GM04504 (cell line): ENCODE data around the gene PDE6B.
"Not testable (repeated sequence)": the region's sequence is repeated elsewhere in the genome, so short reads cannot be mapped to it uniquely, and the experiment has no call there.

Source experiments
- DNase-seq: peaks from one replicate; pipeline ENCODE4 v3.0.0-alpha.2; 2012; ENCODE audit warnings: low read depth

Gene PDE6B

GRCh38 chr4:624705-625590 is at the start of gene PDE6B:
Gene PDE6B, plus strand, starts transcription at chr4:625573. Its CDS starts 54 bp downstream, at chr4:625627.
- DNase-seq, result no peak

- DNase-seq, result no peak
Observed at GRCh38 chr4:576245-576821, 49.0 kb upstream of the PDE6B start, which contains the start of gene TMEM271. Gene TMEM271, minus strand, starts transcription at chr4:576295. Its CDS starts 233 bp downstream, at chr4:576062.

DNA sequence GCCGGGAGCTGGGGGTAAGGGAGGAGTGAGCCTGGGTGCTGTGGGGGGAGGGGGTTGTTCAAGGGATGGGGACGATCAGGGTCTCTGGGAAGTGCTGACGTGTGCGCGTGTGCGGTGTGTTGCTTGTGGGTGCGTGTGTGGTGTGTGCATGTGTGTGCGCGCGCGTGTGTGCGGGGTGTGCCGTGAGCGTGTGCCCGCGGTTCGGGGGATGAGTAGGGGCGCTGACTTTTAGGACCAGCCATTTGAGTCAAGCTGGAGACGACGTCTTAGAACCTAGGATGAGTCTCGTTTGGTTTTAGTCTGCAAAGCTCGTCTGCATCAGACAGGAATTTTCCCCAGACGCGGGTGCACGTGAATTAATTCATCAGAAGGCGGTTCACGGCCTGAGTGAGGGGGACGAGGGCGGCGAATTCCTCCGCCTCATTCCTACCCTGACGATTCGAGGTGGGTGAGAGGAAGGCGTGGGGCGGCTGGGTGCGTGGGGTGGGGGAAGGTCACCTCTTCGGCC is 48.3 kb upstream of the PDE6B start:
- no peak for DNase-seq

DNA sequence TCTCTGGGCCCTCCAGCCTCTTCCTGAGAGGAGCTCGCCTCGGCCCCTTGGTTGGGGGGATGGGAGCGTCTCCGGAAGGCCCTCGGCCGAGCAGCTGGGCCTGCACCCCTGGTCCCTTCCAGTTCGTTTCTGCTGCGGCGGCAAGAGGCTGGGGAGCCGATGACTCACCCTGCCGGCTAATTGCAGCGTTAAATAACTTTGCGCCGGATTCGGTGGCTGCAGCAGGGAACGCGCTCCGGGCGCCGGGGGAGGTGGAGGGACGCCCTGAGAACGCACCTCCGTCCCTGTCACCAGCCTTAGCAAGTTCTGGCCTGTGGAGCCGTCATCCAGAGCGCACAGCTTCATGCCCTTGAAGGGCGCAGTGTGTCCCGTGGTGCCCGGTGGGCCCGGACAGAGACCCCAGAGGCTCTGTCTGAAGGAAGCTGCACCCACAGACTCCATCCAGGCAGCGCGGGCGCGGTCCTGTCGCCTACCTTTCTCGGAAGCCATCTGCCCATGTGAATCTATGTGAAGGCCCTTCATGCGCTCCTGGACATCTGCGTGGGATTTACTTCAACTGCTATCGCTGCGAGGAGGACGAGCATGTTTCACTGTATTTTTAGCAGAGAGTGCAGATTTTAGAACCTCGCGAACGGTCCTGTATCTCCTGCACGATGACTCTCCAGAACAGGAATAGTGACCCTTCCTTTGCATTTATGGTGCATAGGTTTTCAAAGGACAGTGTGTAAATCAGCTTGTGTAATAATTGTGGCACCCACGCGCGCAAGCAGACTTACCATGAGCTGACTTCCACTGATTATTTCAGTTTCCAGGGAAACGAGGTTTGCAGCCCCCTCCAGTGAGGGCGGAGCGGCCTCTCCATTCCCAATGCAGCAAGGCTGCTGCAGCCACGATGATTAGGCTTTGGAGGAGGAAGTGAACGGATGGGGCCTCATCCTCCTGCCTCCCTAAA is 47.6 kb upstream of the PDE6B start:
- no peak for DNase-seq

- no peak for DNase-seq
Observed at GRCh38 chr4:578451-579443, 46.6 kb upstream of the PDE6B start.

DNA sequence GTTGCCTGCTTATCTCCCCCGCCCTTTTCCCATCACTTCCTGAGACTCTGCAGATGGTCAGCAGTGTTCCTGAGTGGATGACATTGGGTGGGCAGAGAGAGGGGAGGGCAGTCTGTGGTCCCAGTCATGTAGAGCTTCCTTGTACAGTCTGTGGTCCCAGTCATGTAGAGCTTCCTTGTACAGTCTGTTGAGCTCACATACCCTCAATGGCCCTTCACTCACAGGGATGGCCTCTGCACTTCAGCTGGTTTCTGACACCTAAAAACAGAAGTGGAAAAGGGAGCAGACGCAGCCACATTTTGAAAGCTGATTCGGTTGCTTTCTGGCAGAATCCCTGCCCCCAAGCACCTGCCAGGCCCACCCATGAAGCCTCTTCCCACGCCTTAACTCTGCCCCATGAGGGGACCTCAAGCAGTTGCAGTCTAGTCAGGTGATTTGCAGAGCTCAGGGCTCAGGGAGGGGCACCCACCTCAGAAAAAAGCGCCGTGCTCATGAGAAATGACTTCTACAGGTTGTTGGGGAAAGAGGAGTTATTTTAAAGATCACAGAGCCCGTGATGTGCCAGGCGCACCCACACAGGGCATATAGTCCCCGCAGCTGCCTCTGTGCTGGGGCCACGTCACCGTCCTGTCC is 45.7 kb upstream of the PDE6B start:
- DNase-seq, result no peak

- no peak for DNase-seq
Observed at GRCh38 chr4:581181-581580, 44.2 kb upstream of the PDE6B start.

GRCh38 chr4:581753-582361 is 43.5 kb upstream of the PDE6B start:
- DNase-seq, result no peak

DNA sequence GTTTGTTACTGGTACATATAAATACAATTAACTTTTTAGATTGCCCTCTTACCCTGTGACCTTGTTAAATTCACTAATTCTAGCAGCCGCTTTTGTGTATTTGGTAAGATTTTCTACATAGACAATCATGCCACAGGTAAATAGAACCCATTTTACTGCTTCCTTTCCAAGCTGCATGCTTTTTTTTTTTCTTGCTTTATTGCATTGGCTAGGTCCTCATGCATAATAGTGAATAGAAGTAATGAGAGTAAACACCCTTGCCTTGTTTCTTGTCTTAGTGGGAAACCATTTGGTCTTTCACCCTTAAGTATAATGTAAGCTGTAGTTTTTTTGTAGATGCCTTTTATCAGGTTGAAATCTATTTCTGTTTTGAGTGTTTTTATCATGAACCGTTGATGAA is 41.6 kb upstream of the PDE6B start:
- no peak for DNase-seq

DNA sequence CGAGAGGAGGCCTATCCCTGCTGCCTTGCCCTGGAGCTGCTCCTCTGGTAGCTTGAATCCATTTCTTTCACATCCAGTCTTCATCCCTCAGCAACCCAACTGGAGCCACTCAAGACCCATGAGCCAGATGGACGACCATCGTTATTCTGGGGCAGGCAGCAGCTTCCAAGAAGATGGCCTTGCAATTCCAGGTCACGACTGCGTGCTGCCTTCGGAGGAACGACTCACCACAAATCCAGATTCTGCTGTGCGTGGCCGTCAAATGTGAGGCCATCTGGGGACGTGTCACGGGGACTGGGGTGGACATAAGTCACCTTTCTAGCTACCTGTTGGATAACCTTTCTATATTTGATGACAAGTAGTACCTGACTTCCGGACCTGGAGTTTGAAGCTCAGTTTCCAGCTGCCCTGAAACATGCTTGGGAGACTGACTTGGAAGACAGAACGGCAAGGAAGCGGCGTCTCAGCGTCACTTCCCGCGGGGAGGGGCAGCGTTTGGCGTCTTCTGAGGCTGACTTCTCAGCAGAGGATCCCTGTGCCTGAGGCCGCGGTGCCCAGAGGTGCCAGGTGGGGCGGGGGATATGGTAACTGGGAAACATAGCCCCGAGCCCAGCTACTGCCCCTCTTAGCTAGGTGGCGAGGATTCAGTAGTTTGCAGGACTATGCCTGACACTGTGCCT is 37.6 kb upstream of the PDE6B start:
- DNase-seq, result no peak

GRCh38 chr4:588351-588849 is 37.0 kb upstream of the PDE6B start:
- DNase-seq, result no peak

DNA sequence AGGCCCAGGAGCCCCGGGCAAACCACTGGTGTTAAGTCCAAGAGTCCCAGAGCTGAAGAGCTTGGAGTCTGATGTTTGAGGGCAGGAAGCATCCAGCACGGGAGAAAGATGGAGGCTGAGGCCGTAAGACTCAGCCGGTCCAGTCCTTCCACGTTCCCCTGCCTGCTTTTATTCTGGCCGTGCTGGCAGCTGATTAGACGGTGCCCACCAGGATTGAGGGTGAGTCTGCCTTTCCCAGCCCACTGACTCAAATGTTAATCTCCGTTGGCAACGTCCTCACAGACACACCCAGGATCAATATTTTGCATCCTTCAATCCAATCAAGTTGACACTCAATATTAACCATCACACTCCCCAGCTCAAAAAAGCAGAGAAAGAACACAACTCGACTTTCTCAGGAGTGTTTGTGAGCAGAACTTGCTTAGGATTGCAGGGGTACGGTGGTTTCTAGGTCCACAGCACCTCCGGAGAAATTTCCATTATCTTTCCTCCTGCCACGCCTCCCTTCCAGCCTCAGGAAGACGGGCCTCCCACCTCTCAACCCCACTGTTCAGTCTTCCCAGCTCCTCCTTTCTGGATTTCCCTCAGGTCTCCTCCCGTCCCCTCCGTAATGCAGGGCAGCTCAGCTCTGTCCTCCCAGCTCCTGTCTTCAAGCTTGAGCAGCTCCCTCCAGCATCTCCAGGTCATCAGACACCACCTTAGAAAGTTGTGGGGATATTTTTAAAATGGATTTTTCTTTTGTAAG is 36.0 kb upstream of the PDE6B start:
- DNase-seq, result no peak

- no peak for DNase-seq
Observed at GRCh38 chr4:590313-590841, 35.0 kb upstream of the PDE6B start.

DNA sequence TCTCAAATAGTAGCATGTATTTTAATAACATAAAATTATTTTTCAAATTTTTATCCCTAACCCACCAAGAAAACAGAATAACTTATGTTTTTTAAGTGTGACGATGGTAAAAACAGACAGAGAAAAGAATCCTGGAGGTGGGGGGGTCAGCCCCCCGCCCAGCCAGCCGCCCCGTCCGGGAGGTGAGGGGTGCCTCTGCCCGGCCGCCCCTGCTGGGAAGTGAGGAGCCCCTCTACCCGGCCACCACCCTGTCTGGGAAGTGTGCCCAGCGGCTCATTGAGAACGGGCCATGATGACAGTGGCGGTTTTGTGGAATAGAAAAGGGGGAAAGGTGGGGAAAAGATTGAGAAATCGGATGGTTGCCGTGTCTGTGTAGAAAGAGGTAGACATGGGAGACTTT is 33.2 kb upstream of the PDE6B start:
- DNase-seq, result not testable (repeated sequence)

DNA sequence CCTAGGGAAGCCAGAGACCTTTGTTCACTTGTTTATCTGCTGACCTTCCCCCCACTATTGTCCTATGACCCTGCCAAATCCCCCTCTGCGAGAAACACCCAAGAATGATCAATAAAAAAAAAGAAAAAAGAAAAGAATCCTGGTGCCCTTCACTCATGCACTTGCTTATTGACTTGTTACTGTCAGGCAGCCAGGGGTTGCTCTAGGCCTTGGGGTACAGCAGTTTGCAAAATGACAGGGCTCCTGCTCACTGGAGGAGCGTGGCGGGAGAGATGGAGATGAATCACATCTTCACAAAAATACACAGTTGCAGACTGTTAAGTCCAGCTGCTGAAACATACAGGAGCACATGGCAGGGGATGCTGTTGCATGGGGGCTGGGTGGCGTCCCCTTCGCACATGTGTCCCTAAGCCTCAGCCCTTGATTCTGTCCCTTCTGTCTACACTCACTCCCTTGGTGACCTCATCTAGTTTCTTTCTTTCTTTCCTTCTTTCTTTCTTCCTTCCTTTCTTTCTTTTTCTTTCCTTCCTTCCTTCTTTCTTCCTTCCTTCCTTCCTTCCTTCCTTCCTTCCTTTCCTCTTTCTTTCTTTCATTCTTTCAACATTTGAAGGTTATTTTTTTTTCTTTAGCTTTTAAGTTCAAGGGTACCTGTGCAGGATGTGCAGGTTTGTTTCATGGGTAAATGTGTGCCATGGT is 32.4 kb upstream of the PDE6B start:
- DNase-seq, result no peak

DNA sequence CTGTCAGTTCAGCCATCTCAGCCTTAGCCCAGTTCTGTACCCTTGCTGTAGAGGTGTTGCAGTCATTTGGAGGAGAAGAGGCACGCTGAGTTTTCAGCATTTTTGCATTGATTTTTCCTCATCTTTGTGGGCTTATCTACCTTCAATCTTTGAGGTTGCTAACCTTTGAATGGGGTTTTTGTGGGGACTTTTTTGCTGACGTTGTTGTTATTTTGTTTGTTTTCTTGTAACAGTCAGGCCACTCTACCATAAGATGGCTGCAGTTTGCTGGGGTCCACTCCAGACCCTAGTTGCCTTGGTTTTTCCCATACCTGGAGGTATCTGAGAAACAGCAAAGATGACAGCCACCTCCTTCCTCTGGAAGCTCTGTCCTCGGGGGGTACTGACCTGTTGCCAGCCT is 26.4 kb upstream of the PDE6B start:
- no peak for DNase-seq

GRCh38 chr4:600166-600565 is 25.2 kb upstream of the PDE6B start:
- no peak for DNase-seq
